Stimulated activated CD8-positive, alpha-beta memory T cell treated with anti-CD3 and anti-CD28 coated beads, Interleukin-7, amount 100 ng/mL, for 48 hours (primary cell): ENCODE results near the gene RPL7L1.
"Not testable (repeated sequence)": the region's sequence is repeated elsewhere in the genome, so short reads cannot be mapped to it uniquely, and the experiment has no call there.

Source experiments
- DNase-seq, 2 donors: peaks; one replicate each; pipeline ENCODE4 v3.0.0-alpha.2; 2020; ENCODE audit warnings: low read depth in 1 of 2; ENCODE audit errors: extremely low read depth in 1 of 2

Gene RPL7L1

GRCh38 chr6:42879372-42880239, at the start of gene RPL7L1:
RPL7L1 (plus strand) TSS chr6:42879616; CDS start chr6:42879911, 295 bp downstream.
- peak; percentile 59 to 75 for DNase-seq

GRCh38 chr6:42831237-42831636, 48.2 kb upstream of the RPL7L1 start:
- no peak for DNase-seq

- DNase-seq: no peak
These were observed 45.4 kb upstream of the RPL7L1 start for GRCh38 chr6:42834056-42834455.

- no peak for DNase-seq
These were observed 37.4 kb upstream of the RPL7L1 start for GRCh38 chr6:42841844-42842584.

GRCh38 chr6:42845327-42845694, 34.1 kb upstream of the RPL7L1 start:
- DNase-seq: no peak

- DNase-seq: no peak
These were observed 32.9 kb upstream of the RPL7L1 start for GRCh38 chr6:42846505-42846904.

GRCh38 chr6:42848700-42849099, 30.7 kb upstream of the RPL7L1 start:
- DNase-seq: no peak

- no peak for DNase-seq
These were observed 27.8 kb upstream of the RPL7L1 start for GRCh38 chr6:42851599-42851998.

GRCh38 chr6:42860036-42860435, 19.4 kb upstream of the RPL7L1 start:
- no peak for DNase-seq

- DNase-seq: no peak
These were observed 18.9 kb upstream of the RPL7L1 start for GRCh38 chr6:42860481-42860880.

- no peak for DNase-seq
These were observed 14.8 kb upstream of the RPL7L1 start for GRCh38 chr6:42864602-42865001.

- DNase-seq: no peak
These were observed 9.1 kb upstream of the RPL7L1 start for GRCh38 chr6:42870145-42870936.

- DNase-seq: no peak
These were observed 7.7 kb upstream of the RPL7L1 start for GRCh38 chr6:42871711-42872110.

- DNase-seq: no peak
These were observed 6.1 kb upstream of the RPL7L1 start for GRCh38 chr6:42873313-42873712.

GRCh38 chr6:42877695-42878094, 1.7 kb upstream of the RPL7L1 start:
- DNase-seq: no peak

- DNase-seq: not testable (repeated sequence)
These were observed 913 bp downstream of the RPL7L1 start for GRCh38 chr6:42880240-42880817.

GRCh38 chr6:42880871-42881270, 1.5 kb downstream of the RPL7L1 start:
- DNase-seq: not testable (repeated sequence)

- no peak for DNase-seq
These were observed 6.3 kb downstream of the RPL7L1 start for GRCh38 chr6:42885702-42886101.

- DNase-seq: not testable (repeated sequence)
These were observed 8.8 kb downstream of the RPL7L1 start for GRCh38 chr6:42888201-42888600.

- no peak for DNase-seq
These were observed 10.4 kb downstream of the RPL7L1 start for GRCh38 chr6:42889815-42890214.
